SK-N-SH treated with all-trans-retinoic acid at 6 μM for 48 hours (cell line): ENCODE measurements around the gene SFT2D1.

ENCODE experiments used
- ATAC-seq: fragments of 200-7000 bp; cut with Tn5 transposase; 3 replicates; pipeline ENCODE4 v1.9.1; 2020; ENCODE audit warnings: mild to moderate bottlenecking, moderate library complexity
- ARNTL ChIP-seq: fragments of 450-650 bp; formaldehyde crosslinking; IDR thresholded peaks from 2 replicates; pipeline ENCODE4 v1.5.0; 2020; ENCODE audit warnings: low read depth, mild to moderate bottlenecking, moderate library complexity, borderline replicate concordance
- BACH2 ChIP-seq: fragments of 250-450 bp; sonication (Bioruptor Pico); IDR thresholded peaks from 2 replicates; pipeline ENCODE4 v1.9.0; 2021; ENCODE audit warnings: mild to moderate bottlenecking, borderline replicate concordance
- CSDC2 ChIP-seq: fragments of 250-450 bp; sonication (Bioruptor Pico); IDR thresholded peaks from 2 replicates; pipeline ENCODE4 v1.5.0; 2020; ENCODE audit warnings: mild to moderate bottlenecking, moderate library complexity
- ESRRG ChIP-seq: fragments of 250-450 bp; sonication (Bioruptor Pico); IDR thresholded peaks from 2 replicates; pipeline ENCODE4 v1.6.1; 2021; ENCODE audit warnings: mild to moderate bottlenecking
- GLIS3 ChIP-seq: fragments of 250-450 bp; sonication (Bioruptor Pico); IDR thresholded peaks from 2 replicates; pipeline ENCODE4 v1.5.0; 2020; ENCODE audit warnings: mild to moderate bottlenecking, moderate library complexity
- ISL1 ChIP-seq: fragments of 250-450 bp; sonication (Bioruptor Pico); IDR thresholded peaks from 2 replicates; pipeline ENCODE4 v2.1.2; 2022; ENCODE audit warnings: mild to moderate bottlenecking, moderate library complexity
- OSR1 ChIP-seq: fragments of 250-450 bp; sonication (Bioruptor Pico); IDR thresholded peaks from 2 replicates; pipeline ENCODE4 v1.8.0; 2022; ENCODE audit warnings: moderate library complexity, mild to moderate bottlenecking, inconsistent platforms
- TCF4 ChIP-seq: fragments of 250-450 bp; sonication (Bioruptor Pico); IDR thresholded peaks from 2 replicates; pipeline ENCODE4 v1.8.0; 2021; ENCODE audit warnings: mild to moderate bottlenecking, moderate library complexity, borderline replicate concordance
- TOX ChIP-seq: fragments of 250-450 bp; sonication (Bioruptor Pico); IDR thresholded peaks from 2 replicates; pipeline ENCODE4 v1.8.0; 2021; ENCODE audit warnings: mild to moderate bottlenecking, moderate library complexity, borderline replicate concordance
- ZFP3 ChIP-seq: fragments of 250-450 bp; sonication (Bioruptor Pico); IDR thresholded peaks from 2 replicates; pipeline ENCODE4 v1.5.0; 2020; ENCODE audit warnings: mild to moderate bottlenecking, moderate library complexity
- ZFP30 ChIP-seq: fragments of 450-650 bp; formaldehyde crosslinking; IDR thresholded peaks from 2 replicates; pipeline ENCODE4 v1.5.0; 2022; ENCODE audit warnings: mild to moderate bottlenecking, moderate library complexity
- ZNF565 ChIP-seq: fragments of 450-650 bp; formaldehyde crosslinking; conservative IDR thresholded peaks from 2 replicates; pipeline ENCODE4 v1.5.0; 2020; ENCODE audit warnings: low read depth, mild to moderate bottlenecking, moderate library complexity
- ZNF70 ChIP-seq: fragments of 450-650 bp; formaldehyde crosslinking; IDR thresholded peaks from 2 replicates; pipeline ENCODE4 v1.5.0; 2020; ENCODE audit warnings: mild to moderate bottlenecking, moderate library complexity
- ZNF8 ChIP-seq: fragments of 450-650 bp; formaldehyde crosslinking; IDR thresholded peaks from 2 replicates; pipeline ENCODE4 v1.5.0; 2020; ENCODE audit warnings: mild to moderate bottlenecking, moderate library complexity
- TF ChIP-seq, protein P1 (sequence below): fragments of 250-450 bp; sonication (Bioruptor Pico); IDR thresholded peaks from 2 replicates; pipeline ENCODE4 v1.5.1; 2021; ENCODE audit warnings: mild to moderate bottlenecking, moderate library complexity
- TF ChIP-seq, protein P2 (sequence below): fragments of 250-450 bp; sonication (Bioruptor Pico); IDR thresholded peaks from 2 replicates; pipeline ENCODE4 v1.5.1; 2020; ENCODE audit warnings: low read depth, mild to moderate bottlenecking, moderate library complexity
- TF ChIP-seq, protein P3 (sequence below): fragments of 250-450 bp; sonication (Bioruptor Pico); IDR thresholded peaks from 2 replicates; pipeline ENCODE4 v1.8.0; 2020; ENCODE audit warnings: mild to moderate bottlenecking, moderate library complexity, borderline replicate concordance
- TF ChIP-seq, protein P4 (sequence below): fragments of 250-450 bp; sonication (Bioruptor Pico); IDR thresholded peaks from 2 replicates; pipeline ENCODE4 v1.5.0; 2020; ENCODE audit warnings: mild to moderate bottlenecking, moderate library complexity

The SFT2D1 gene

DNA sequence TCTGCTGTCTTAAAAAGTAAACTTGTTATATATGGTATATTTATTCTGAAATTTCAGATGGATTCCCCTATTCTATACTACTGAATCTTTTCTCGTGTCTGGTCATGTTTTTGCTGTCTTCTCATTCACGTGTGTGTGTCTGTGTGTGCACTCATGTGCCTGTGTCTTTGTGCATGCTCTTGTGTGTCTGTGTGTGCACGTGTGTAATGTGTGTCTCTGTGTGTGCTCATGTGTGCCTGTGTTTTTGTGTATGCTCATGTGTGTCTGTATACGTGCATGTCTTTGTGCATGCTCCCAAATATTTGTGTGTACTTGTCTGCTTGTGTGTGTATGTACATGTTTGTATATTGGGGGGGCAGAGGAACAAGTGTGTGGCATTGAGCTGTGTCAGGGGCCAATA lies 68.2 kb downstream of the SFT2D1 start:
- no peak for ATAC-seq

DNA sequence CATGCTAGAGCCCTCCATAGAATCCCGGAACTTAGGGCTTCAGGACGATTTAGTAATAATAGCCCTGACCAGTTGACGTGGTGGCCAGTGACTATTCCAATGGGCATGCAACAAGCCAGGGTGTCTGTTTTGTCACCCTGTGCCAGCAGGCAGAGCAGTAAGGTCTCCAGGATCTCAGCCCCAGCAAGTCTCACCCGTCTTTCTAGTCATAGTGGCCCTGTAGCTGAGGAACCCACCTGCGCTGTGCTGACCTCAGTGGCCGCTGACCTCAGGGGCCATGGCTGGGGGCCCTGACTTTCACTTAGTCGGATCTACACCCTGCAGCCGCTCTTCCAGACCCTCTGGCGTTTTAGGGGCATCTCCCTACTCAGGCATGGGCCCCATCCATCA lies 71.0 kb downstream of the SFT2D1 start:
- ATAC-seq, result no peak
- TF ChIP-seq ZNF8 (CRISPR knock-in tag) (no peak), TCF4 (CRISPR knock-in tag) (no peak), ZFP3 (CRISPR knock-in tag) (no peak), BACH2 (no peak), ZFP30 (CRISPR knock-in tag) (no peak), ARNTL (CRISPR knock-in tag) (no peak), ZNF565 (CRISPR knock-in tag) (no peak)
- TF ChIP-seq, protein P1, sequence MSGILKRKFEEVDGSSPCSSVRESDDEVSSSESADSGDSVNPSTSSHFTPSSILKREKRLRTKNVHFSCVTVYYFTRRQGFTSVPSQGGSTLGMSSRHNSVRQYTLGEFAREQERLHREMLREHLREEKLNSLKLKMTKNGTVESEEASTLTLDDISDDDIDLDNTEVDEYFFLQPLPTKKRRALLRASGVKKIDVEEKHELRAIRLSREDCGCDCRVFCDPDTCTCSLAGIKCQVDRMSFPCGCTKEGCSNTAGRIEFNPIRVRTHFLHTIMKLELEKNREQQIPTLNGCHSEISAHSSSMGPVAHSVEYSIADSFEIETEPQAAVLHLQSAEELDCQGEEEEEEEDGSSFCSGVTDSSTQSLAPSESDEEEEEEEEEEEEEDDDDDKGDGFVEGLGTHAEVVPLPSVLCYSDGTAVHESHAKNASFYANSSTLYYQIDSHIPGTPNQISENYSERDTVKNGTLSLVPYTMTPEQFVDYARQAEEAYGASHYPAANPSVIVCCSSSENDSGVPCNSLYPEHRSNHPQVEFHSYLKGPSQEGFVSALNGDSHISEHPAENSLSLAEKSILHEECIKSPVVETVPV, result no peak
- TF ChIP-seq, protein P2, sequence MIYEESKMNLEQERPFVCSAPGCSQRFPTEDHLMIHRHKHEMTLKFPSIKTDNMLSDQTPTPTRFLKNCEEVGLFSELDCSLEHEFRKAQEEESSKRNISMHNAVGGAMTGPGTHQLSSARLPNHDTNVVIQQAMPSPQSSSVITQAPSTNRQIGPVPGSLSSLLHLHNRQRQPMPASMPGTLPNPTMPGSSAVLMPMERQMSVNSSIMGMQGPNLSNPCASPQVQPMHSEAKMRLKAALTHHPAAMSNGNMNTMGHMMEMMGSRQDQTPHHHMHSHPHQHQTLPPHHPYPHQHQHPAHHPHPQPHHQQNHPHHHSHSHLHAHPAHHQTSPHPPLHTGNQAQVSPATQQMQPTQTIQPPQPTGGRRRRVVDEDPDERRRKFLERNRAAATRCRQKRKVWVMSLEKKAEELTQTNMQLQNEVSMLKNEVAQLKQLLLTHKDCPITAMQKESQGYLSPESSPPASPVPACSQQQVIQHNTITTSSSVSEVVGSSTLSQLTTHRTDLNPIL (CRISPR knock-in tag), result no peak
- TF ChIP-seq, protein P3, sequence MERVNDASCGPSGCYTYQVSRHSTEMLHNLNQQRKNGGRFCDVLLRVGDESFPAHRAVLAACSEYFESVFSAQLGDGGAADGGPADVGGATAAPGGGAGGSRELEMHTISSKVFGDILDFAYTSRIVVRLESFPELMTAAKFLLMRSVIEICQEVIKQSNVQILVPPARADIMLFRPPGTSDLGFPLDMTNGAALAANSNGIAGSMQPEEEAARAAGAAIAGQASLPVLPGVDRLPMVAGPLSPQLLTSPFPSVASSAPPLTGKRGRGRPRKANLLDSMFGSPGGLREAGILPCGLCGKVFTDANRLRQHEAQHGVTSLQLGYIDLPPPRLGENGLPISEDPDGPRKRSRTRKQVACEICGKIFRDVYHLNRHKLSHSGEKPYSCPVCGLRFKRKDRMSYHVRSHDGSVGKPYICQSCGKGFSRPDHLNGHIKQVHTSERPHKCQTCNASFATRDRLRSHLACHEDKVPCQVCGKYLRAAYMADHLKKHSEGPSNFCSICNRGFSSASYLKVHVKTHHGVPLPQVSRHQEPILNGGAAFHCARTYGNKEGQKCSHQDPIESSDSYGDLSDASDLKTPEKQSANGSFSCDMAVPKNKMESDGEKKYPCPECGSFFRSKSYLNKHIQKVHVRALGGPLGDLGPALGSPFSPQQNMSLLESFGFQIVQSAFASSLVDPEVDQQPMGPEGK, result no peak

More for the DNA sequence above, 68.2 kb downstream of the SFT2D1 start:
- TF ChIP-seq CSDC2 (no peak), GLIS3 (no peak), ISL1 (no peak), BACH2 (no peak), TCF4 (CRISPR knock-in tag) (no peak), ESRRG (CRISPR knock-in tag) (no peak)

DNA sequence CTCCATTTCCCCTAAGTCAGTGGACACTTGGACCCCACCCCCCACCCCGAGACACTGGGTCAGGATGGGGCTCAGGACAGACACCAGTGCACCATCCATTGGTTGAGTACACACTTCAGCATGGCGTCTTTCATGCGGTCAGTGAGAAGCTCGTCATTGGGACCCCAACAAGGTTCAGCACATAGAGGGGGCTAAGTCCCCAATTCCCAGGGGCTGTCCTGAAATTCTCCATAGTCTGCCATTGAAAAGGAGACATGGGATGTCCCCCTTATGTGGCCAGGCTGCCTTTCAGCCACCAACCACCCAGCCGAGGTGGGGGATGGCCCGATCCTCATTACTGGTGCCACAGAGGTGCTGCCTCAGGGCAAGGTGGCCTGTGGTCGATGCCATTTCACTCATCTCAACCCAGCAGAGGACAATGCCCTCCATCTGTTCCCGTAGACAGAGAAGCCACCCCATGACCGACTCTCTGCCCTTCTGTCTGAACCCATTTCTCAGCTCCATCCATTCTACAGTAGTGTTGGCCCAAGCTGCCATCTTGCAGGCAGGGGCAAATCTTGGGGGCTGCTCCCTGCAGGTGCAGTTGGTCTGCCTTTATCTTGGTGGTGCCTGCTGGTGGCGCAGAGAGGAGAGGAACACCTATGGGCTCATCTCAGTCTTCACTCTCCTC lies 71.5 kb downstream of the SFT2D1 start:
- ATAC-seq, result no peak
- TF ChIP-seq, protein P3, result no peak
- TF ChIP-seq ARNTL (CRISPR knock-in tag) (no peak), ZNF565 (CRISPR knock-in tag) (no peak), OSR1 (CRISPR knock-in tag) (no peak), BACH2 (no peak), ISL1 (no peak), ESRRG (CRISPR knock-in tag) (no peak), ZNF70 (no peak), TOX (CRISPR knock-in tag) (no peak), ZFP3 (CRISPR knock-in tag) (no peak), TCF4 (CRISPR knock-in tag) (no peak), GLIS3 (no peak)
- TF ChIP-seq, protein P4, sequence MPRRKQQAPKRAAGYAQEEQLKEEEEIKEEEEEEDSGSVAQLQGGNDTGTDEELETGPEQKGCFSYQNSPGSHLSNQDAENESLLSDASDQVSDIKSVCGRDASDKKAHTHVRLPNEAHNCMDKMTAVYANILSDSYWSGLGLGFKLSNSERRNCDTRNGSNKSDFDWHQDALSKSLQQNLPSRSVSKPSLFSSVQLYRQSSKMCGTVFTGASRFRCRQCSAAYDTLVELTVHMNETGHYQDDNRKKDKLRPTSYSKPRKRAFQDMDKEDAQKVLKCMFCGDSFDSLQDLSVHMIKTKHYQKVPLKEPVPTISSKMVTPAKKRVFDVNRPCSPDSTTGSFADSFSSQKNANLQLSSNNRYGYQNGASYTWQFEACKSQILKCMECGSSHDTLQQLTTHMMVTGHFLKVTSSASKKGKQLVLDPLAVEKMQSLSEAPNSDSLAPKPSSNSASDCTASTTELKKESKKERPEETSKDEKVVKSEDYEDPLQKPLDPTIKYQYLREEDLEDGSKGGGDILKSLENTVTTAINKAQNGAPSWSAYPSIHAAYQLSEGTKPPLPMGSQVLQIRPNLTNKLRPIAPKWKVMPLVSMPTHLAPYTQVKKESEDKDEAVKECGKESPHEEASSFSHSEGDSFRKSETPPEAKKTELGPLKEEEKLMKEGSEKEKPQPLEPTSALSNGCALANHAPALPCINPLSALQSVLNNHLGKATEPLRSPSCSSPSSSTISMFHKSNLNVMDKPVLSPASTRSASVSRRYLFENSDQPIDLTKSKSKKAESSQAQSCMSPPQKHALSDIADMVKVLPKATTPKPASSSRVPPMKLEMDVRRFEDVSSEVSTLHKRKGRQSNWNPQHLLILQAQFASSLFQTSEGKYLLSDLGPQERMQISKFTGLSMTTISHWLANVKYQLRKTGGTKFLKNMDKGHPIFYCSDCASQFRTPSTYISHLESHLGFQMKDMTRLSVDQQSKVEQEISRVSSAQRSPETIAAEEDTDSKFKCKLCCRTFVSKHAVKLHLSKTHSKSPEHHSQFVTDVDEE (CRISPR knock-in tag), result no peak
- TF ChIP-seq, protein P1, result no peak
- TF ChIP-seq, protein P2 (CRISPR knock-in tag), result no peak
